HL-60 (cell line): ENCODE measurements around the gene RBM41.

Experiments
- DNase-seq, 2 experiments: peaks; one replicate each; pipeline ENCODE4 v3.0.0-alpha.2; 2010 to 2020; ENCODE audit warnings: low read depth in 1 of 2, low spot score in 1 of 2
- H3K27ac ChIP-seq: fragments of 250-450 bp; sonication (Bioruptor Pico); replicated peaks from 2 replicates; pipeline ENCODE4 v1.5.1; 2020; ENCODE audit warnings: mild to moderate bottlenecking, moderate library complexity
- H3K27me3 ChIP-seq: fragments of 250-450 bp; sonication (Bioruptor Pico); 2 replicates; pipeline ENCODE4 v1.5.1; 2021; ENCODE audit warnings: mild to moderate bottlenecking, moderate library complexity; ENCODE audit not compliant: insufficient read depth, poor library complexity, severe bottlenecking
- H3K4me3 ChIP-seq: replicated peaks from 2 replicates; pipeline ENCODE4 v1.5.1; 2011; ENCODE audit warnings: mild to moderate bottlenecking, control low read depth, low read length; ENCODE audit not compliant: insufficient read depth
- GABPA ChIP-seq: IDR thresholded peaks from 2 replicates; pipeline ENCODE4 v1.6.1; 2012; ENCODE audit warnings: low read depth
- POLR2AphosphoS5 ChIP-seq: IDR thresholded peaks from 2 replicates; pipeline ENCODE4 v1.6.1; 2012; ENCODE audit warnings: low read depth
- REST ChIP-seq: IDR thresholded peaks from 2 replicates; pipeline ENCODE4 v1.6.1; 2012; ENCODE audit warnings: low read depth; ENCODE audit not compliant: insufficient replicate concordance
- SPI1 ChIP-seq: IDR thresholded peaks from 2 replicates; pipeline ENCODE4 v1.6.1; 2012; ENCODE audit warnings: low read depth, mild to moderate bottlenecking, borderline replicate concordance
- TF ChIP-seq, protein P1 (sequence below): IDR thresholded peaks from one replicate; pipeline ENCODE4 v1.5.1; 2011; ENCODE audit warnings: low read length, control low read depth, inconsistent platforms; ENCODE audit not compliant: insufficient read depth

The RBM41 gene

GRCh38 chrX:107135049-107135964 is 16.7 kb upstream of the RBM41 start:
- Histone ChIP-seq H3K27ac (no peak overlapping the region), H3K27me3 (no peaks in the 10 kb centered on the region), H3K4me3 (no peak overlapping the region)
- TF ChIP-seq REST = no peak
- TF ChIP-seq GABPA = no peak
- TF ChIP-seq SPI1 = no peak
- TF ChIP-seq, protein P1, sequence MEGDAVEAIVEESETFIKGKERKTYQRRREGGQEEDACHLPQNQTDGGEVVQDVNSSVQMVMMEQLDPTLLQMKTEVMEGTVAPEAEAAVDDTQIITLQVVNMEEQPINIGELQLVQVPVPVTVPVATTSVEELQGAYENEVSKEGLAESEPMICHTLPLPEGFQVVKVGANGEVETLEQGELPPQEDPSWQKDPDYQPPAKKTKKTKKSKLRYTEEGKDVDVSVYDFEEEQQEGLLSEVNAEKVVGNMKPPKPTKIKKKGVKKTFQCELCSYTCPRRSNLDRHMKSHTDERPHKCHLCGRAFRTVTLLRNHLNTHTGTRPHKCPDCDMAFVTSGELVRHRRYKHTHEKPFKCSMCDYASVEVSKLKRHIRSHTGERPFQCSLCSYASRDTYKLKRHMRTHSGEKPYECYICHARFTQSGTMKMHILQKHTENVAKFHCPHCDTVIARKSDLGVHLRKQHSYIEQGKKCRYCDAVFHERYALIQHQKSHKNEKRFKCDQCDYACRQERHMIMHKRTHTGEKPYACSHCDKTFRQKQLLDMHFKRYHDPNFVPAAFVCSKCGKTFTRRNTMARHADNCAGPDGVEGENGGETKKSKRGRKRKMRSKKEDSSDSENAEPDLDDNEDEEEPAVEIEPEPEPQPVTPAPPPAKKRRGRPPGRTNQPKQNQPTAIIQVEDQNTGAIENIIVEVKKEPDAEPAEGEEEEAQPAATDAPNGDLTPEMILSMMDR = no peak
- no peak for TF ChIP-seq POLR2AphosphoS5
- DNase-seq = no peak

DNA sequence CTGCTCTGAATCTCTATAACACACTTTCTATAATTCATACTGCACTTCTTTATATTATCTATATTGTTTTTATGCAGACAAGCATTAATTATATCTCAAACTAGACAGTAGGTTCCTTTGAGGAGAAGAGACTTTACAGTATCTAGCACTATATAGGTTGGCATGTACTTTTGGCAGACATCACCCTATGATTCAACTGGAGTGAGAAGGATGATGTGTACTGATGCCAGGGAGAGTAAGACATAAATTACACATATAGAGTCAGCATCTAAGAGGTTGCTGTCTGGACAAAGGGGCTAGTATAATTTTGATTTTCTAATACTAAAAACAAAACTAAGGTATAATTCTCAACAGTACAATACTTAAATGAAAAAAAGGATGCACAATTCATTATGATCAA is 5.1 kb upstream of the RBM41 start:
- DNase-seq = no peak

More for the DNA sequence above, 5.1 kb upstream of the RBM41 start:
- H3K27me3 ChIP-seq = no peaks in the 10 kb centered on the region
- H3K4me3 ChIP-seq = no peak overlapping the region
- no peak overlapping the region for H3K27ac ChIP-seq
- TF ChIP-seq POLR2AphosphoS5 = no peak
- TF ChIP-seq, protein P1 = no peak
- TF ChIP-seq GABPA = no peak
- no peak for TF ChIP-seq SPI1
- no peak for TF ChIP-seq REST
